Psoas muscle (tissue), 8 donors: Measurements from ENCODE around the gene ASH1L. TPM values are rescaled to one million over a fixed set of nuclear protein-coding genes. Genes with fewer than 3 reads are reported as not detected.
"Not testable (repeated sequence)": the region's sequence is repeated elsewhere in the genome, so short reads cannot be mapped to it uniquely, and the experiment has no call there.

ENCODE experiments used
- ATAC-seq, 4 donors: fragments of 200-7000 bp; cut with Tn5 transposase; one replicate each; pipeline ENCODE4 v1.9.1; 2020; ENCODE audit warnings: moderate library complexity in 3 of 4, mild to moderate bottlenecking in 2 of 4
- DNase-seq, 2 donors: peaks; one replicate each; pipeline ENCODE4 v3.0.0-alpha.2; 2020
- H3K27ac ChIP-seq: fragments of 200-600 bp; one replicate; pipeline ENCODE4 v1.8.0; 2022
- H3K27me3 ChIP-seq, 3 donors: fragments of 200-600 bp in 1 of 3; one replicate each; pipeline versions ENCODE4 v1.6.1 to v1.8.0; 2013 to 2022; ENCODE audit warnings: low read length in 2 of 3, mild to moderate bottlenecking in 2 of 3, moderate library complexity in 1 of 3; ENCODE audit not compliant: insufficient read depth in 3 of 3
- H3K36me3 ChIP-seq, 2 donors: fragments of 200-600 bp in 1 of 2; one replicate each; pipeline versions ENCODE4 v1.6.1 to v1.8.0; 2013 to 2022; ENCODE audit warnings: low read depth in 1 of 2, mild to moderate bottlenecking in 1 of 2, moderate library complexity in 1 of 2; ENCODE audit not compliant: insufficient read depth in 1 of 2
- H3K4me1 ChIP-seq: fragments of 200-600 bp; one replicate; pipeline ENCODE4 v1.8.0; 2022
- H3K4me3 ChIP-seq: fragments of 200-600 bp; one replicate; pipeline ENCODE4 v1.8.0; 2022; ENCODE audit warnings: mild to moderate bottlenecking
- H3K9me3 ChIP-seq: fragments of 200-600 bp; one replicate; pipeline ENCODE4 v1.8.0; 2022
- WGBS, 3 donors: extraction: QIAGEN DNeasy Blood & Tissue Kit; methylation state at CpG; one replicate each; pipeline versions ENCODE4 v1.1.6 to v1.1.7; 2013; 5-methylcytosine and 5-hydroxymethylcytosine counted together
- intact Hi-C, 2 donors: fragments of 100-400 bp; cut with DNase I; formaldehyde crosslinking; loops; one replicate each; pipeline versions ENCODE4 v1.11.0 to v1.14.2; 2022
- polyA plus RNA-seq, 3 donors: library from polyadenylated mRNA; stranded (reverse); fragments of 200-250 nt; gene quantifications; one replicate each; pipeline ENCODE4 v1.2.3, GENCODE V29; 2013
- total RNA-seq, 4 donors: library from RNA; stranded (reverse); fragmentation: NEBNext Ultra II Directional in 2 of 4; extraction: Animal tissue kit (Norgen Biotek cat#: 25700) in 2 of 4; gene quantifications; one replicate each; pipeline versions ENCODE4 v1.2.1 to v1.2.4, GENCODE V29; 2021 to 2023
- TF ChIP-seq, protein P1 (sequence below): fragments of 200-600 bp; IDR thresholded peaks from one replicate; pipeline ENCODE4 v1.8.0; 2022; ENCODE audit warnings: antibody characterized with exemption
- donor health status: healthy with polysubstance abuse.
- donor health status: DM: no; HTN: no; CAD: no; lungs with moderate emphysema.
- donor health status: Bipolar disorder and iron deficiency.
- donor health status: healthy.
- donor health status: DM: yes; HTN: yes; CAD: no.
- donor health status: DM: no; HTN: no; CAD: no.
- donor health status: DM: no; HTN: no; CAD: no.
- donor health status: DM: yes; HTN: yes; CAD: no.

ASH1L gene
- total and polyA plus RNA-seq, 7 donors, result 6.5 to 52.0 (median 41.6) TPM

DNA sequence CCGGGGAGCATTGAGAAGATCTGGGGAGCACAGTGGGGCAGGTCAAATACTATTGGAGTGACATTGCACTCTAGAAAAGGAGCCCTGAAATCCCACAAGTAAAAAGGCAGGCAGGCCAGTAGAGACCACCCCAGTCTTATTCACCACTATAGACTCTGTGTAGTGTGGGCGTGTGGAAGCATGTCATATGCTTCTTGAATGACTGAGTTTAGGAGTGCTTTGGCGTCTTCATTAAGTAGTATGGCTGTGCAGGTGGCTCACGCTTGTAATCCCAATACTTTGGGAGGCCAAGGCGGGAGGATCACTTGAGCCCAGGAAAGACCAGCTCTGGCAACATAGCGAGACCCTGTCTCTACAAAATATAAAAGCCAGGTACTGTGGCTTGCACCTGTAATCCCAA is 21.2 kb upstream of the ASH1L start:
- DNase-seq, H3K9me3 ChIP-seq, ATAC-seq, H3K4me1 ChIP-seq, H3K4me3 ChIP-seq, intact Hi-C loops, H3K36me3 ChIP-seq, H3K27me3 ChIP-seq, H3K27ac ChIP-seq: not testable (repeated sequence)
- 94 to 97% (median 96%) methylated on average over 5 to 6 of the region's 6 CpGs for WGBS, 3 donors

DNA sequence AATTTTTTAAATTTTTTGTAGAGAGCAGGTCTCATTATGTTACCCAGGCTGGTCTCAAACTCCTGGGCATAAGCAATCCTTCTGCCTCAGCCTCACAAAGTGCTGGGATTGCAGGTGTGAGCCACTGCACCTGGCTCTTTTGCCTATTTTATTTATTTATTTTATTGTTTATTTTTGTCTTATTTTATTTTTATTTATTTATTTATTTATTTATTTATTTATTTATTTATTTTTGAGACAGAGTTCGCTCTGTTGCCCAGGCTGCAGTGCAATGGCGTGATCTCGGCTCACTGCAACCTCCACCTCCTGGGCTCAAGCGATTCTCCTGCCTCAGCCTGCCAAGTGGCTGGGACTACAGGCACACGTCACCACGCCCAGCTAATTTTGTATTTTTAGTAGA is 13.0 kb upstream of the ASH1L start:
- H3K4me1 ChIP-seq, ATAC-seq, H3K27me3 ChIP-seq, intact Hi-C loops, H3K27ac ChIP-seq, H3K4me3 ChIP-seq, DNase-seq, H3K36me3 ChIP-seq, H3K9me3 ChIP-seq: not testable (repeated sequence)
- 96 to 98% (median 98%) methylated on average over 6 of the region's 6 CpGs for WGBS, 3 donors

DNA sequence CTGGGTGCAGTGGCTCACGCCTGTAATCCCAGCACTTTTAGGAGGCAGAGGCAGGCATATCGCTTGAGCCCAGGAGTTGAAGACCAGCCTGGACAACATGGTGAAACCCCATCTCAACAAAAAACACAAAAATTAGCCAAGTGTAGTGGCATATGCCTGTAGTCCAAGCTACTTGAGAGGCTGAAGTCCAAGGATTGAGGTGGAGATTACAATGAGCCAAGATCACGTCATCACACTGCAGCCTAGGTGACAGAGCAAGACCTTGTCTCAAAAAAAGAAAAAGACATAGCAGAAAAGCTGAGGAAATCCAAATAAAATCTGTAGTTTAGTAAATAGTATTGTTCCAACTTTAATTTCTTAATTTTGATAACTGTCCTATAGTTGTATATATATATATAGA is 11.5 kb upstream of the ASH1L start:
- ATAC-seq, result no peak

DNA sequence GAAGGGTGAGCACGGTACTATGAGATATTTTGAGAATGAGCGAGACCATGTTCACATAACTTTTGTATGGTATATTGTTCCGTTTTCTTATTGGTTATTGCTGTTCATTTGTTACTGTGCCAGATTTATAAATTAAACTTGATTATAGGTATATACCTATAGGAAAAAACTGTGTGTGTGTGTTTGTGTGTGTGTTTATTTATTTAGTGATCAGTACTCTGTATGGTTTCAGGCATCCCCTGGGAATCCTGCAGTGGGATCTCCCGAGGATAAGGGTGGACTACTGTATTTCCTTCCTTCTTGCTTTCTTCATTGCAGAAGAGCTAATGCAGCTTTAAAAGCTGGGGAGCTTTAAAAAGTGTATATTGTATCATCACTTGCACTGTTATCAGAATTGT is 8.0 kb upstream of the ASH1L start:
- Histone ChIP-seq H3K4me1 (peaks cover under 1% of the 10 kb centered on the region), H3K36me3 (peaks cover 0 to 14% of the 10 kb centered on the region in 2 donors), H3K9me3 (no peaks in the 10 kb centered on the region), H3K4me3 (no peak overlapping the region), H3K27ac (no peak overlapping the region), H3K27me3 (no peaks in the 10 kb centered on the region)
- intact Hi-C loops, result no loop called here
- WGBS, 3 donors, result 84 to 89% (median 85%) methylated on average over 4 of the region's 4 CpGs
- no peak for ATAC-seq
- TF ChIP-seq, protein P1, sequence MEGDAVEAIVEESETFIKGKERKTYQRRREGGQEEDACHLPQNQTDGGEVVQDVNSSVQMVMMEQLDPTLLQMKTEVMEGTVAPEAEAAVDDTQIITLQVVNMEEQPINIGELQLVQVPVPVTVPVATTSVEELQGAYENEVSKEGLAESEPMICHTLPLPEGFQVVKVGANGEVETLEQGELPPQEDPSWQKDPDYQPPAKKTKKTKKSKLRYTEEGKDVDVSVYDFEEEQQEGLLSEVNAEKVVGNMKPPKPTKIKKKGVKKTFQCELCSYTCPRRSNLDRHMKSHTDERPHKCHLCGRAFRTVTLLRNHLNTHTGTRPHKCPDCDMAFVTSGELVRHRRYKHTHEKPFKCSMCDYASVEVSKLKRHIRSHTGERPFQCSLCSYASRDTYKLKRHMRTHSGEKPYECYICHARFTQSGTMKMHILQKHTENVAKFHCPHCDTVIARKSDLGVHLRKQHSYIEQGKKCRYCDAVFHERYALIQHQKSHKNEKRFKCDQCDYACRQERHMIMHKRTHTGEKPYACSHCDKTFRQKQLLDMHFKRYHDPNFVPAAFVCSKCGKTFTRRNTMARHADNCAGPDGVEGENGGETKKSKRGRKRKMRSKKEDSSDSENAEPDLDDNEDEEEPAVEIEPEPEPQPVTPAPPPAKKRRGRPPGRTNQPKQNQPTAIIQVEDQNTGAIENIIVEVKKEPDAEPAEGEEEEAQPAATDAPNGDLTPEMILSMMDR, result no peak
- DNase-seq, result no peak

More for the DNA sequence above, 11.5 kb upstream of the ASH1L start:
- H3K4me3 ChIP-seq, result no peak overlapping the region
- no peak for DNase-seq
- no peaks in the 10 kb centered on the region for H3K27me3 ChIP-seq
- no peaks in the 10 kb centered on the region for H3K9me3 ChIP-seq
- H3K27ac ChIP-seq, result no peak overlapping the region
- H3K4me1 ChIP-seq, result no peaks in the 10 kb centered on the region
- 90 to 95% (median 94%) methylated on average over 3 of the region's 3 CpGs for WGBS, 3 donors
- intact Hi-C loops, result no loop called here
- H3K36me3 ChIP-seq, result peaks cover 0 to 9% of the 10 kb centered on the region in 2 donors
- TF ChIP-seq, protein P1, result no peak

DNA sequence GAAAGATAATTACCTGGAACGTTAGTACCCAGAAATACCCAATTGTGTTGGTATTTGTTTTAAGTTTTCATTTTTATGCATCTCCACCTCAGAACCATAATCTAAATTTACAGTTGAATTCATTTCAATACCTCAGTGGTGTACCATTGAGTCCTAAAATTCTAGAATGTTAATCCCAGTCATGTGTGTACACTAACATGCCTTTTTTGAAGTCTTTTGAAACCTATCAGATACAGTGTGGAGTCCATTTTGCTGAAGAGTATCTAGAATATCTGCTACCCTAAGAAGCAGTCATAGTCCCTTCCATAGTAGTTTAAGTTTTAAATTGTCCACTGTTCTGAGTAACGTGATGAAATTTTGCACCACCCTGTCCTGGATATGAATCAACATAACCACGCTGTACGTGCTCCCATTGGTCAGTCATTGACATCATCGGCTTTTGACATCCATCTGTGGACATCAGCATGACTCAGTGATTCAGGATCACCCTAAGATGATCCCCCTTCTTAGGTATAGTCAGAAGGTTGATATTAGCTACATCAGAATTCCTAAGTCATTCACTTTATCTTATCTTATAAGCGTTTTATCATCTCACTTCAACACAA is 7.5 kb upstream of the ASH1L start:
- intact Hi-C loops, result no loop called here
- DNase-seq (no peak), ATAC-seq (peak; percentile 40 to 74 (median 65))
- no peaks in the 10 kb centered on the region for H3K9me3 ChIP-seq
- no peak overlapping the region for H3K27ac ChIP-seq
- no peaks in the 10 kb centered on the region for H3K27me3 ChIP-seq
- H3K4me3 ChIP-seq, result no peak overlapping the region
- peaks cover 0 to 14% of the 10 kb centered on the region in 2 donors for H3K36me3 ChIP-seq
- WGBS, 3 donors, result 84 to 91% (median 90%) methylated on average over 6 of the region's 6 CpGs
- TF ChIP-seq, protein P1, result no peak
- peaks cover 5% of the 10 kb centered on the region for H3K4me1 ChIP-seq

DNA sequence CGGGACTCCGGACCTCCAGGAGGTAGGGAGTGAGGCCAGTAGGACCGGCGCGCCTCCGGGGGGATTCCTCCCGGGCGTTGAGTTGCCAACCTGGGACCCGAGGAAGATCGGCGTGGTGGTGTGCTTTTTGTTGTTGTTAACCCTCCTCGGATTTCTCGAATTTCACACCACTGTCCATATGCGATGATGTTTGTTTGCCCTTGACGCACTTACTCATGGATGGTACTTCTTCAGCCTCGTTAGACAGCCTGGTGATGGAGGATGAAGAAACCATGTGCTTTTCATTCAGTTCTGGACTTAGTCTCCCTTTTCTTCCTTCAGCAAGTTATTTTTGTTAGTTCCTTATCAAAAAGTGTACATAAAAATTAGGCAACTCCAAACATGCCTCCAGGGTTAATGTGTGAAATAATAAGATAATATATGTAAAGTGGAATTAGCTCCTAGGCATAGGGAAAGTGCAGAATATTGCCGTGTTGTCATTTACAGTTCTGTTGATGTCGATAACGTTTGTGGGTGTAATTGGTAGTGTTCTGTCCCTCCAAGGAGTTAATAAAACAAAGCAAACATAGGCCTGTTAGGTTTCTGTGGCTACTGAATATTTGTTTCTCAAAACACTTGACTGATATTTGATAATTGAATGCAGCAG is 897 bp upstream of the ASH1L start:
- peak in 2 of 4 donors; percentile 1 to 9 for ATAC-seq

DNA sequence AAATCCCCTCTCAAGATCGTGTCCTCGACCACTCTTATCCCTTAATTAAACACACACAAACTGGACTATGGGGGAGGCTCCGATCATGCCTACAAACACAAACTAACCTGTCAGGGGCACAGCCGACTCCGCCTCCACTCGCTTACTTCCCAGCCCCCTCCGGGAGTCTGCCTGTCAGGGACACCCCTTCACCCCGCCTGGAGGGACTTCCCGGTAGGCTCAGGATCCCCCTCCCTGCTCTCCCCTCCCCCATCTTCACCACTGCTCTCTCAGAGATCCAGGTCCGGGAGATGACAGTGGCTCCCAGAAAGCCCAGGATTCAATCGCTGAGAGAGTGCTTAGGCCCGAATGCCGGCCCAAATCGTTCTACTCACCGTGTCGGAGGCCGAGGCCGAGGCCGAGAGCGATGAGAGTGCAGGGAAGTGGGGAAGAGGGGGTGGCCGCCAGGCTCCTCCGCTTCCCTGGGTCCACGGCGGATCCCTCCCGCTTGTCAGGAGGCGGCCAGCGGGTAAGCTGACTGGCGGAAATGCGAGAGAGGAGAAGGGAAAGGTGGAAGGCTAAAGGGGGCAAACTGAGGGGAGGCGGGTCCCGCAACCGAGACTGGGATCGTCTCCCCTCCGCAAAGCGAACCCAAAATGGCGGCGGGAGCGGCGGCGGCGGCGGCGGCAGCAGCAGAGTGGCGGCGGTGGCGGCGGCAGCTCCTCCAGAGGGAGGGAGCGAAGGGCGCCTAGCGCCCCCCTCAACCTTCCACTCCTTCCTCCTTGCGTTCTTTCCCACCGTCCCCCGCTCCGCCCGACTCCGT is 623 bp downstream of the ASH1L start:
- WGBS, 3 donors, result 0 to 1% (median 0%) methylated on average over 21 to 48 of the region's 56 CpGs
- H3K27ac ChIP-seq, result peak overlapping the region; percentile 98
- peak overlapping the region; percentile 98 for H3K4me3 ChIP-seq
- H3K27me3 ChIP-seq, intact Hi-C loops, H3K36me3 ChIP-seq, H3K9me3 ChIP-seq: not testable (repeated sequence)
- peaks cover 49% of the 10 kb centered on the region for H3K4me1 ChIP-seq
- peak; percentile 52 to 74 for DNase-seq
- ATAC-seq, result peak; percentile 44 to 64 (median 60)

More for the DNA sequence above, 897 bp upstream of the ASH1L start:
- H3K4me1 ChIP-seq, result peaks cover 36% of the 10 kb centered on the region
- intact Hi-C loops, H3K27me3 ChIP-seq, H3K9me3 ChIP-seq, DNase-seq, H3K36me3 ChIP-seq: not testable (repeated sequence)
- peak overlapping the region; percentile 98 for H3K4me3 ChIP-seq
- peak overlapping the region; percentile 98 for H3K27ac ChIP-seq
- 0% methylated on average over 19 of the region's 19 CpGs for WGBS, 3 donors
